Measurements from ENCODE around the gene TENM4.

GRCh38 chr11:79440571-79441460 lies at the start of gene TENM4:
- TF ChIP-seq EP300 (IDR thresholded peaks at IDR 0.05; ENCODE audit: borderline replicate concordance), result no peak
- TF ChIP-seq ZBTB7A (IDR thresholded peaks at IDR 0.05; ENCODE audit: low read depth), result no peak
- no peak for TF ChIP-seq REST (IDR thresholded peaks at IDR 0.05; ENCODE audit: low read depth)
- TF ChIP-seq EGR1 (IDR thresholded peaks at IDR 0.05), result no peak
- no peak for TF ChIP-seq RAD21 (IDR thresholded peaks at IDR 0.05; ENCODE audit: low read depth)
- TF ChIP-seq, protein P1, sequence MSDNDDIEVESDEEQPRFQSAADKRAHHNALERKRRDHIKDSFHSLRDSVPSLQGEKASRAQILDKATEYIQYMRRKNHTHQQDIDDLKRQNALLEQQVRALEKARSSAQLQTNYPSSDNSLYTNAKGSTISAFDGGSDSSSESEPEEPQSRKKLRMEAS (IDR thresholded peaks at IDR 0.05), result no peak
- TF ChIP-seq NFIC (IDR thresholded peaks at IDR 0.05), result no peak

Measured in Ishikawa (cell line).